Measurements from ENCODE around the gene EIF3F.
"Not testable (repeated sequence)": the region's sequence is repeated elsewhere in the genome, so short reads cannot be mapped to it uniquely, and the experiment has no call there.

EIF3F gene

GRCh38 chr11:7986768-7987559, at the start of gene EIF3F:
Gene EIF3F (plus strand): TSS chr11:7987337. CDS start chr11:7987353, 16 bp downstream.
- peak; percentile 99 for DNase-seq (ENCODE audit: low read depth in 2 of 2)

- no peak for DNase-seq (ENCODE audit: low read depth in 2 of 2)
These were observed 46.0 kb upstream of the EIF3F start for GRCh38 chr11:7941146-7941545.

- no peak for DNase-seq (ENCODE audit: low read depth in 2 of 2)
These were observed 45.5 kb upstream of the EIF3F start, which contains the start of gene OR10A3 for GRCh38 chr11:7941608-7942007. Gene OR10A3 (minus strand): TSS chr11:7941708. CDS start chr11:7939520, 2,188 bp downstream.

- no peak for DNase-seq (ENCODE audit: low read depth in 2 of 2)
These were observed 43.0 kb upstream of the EIF3F start for GRCh38 chr11:7944123-7944522.

- no peak for DNase-seq (ENCODE audit: low read depth in 2 of 2)
These were observed 37.2 kb upstream of the EIF3F start for GRCh38 chr11:7949934-7950333.

- no peak for DNase-seq (ENCODE audit: low read depth in 2 of 2)
These were observed 31.9 kb upstream of the EIF3F start for GRCh38 chr11:7955191-7955590.

GRCh38 chr11:7964261-7964660, 22.9 kb upstream of the EIF3F start:
- no peak for DNase-seq (ENCODE audit: low read depth in 2 of 2)

GRCh38 chr11:7964873-7965272, 22.3 kb upstream of the EIF3F start:
- DNase-seq (ENCODE audit: low read depth in 2 of 2) = no peak

GRCh38 chr11:7965386-7965785, 21.8 kb upstream of the EIF3F start, which contains the start of gene NLRP10:
Gene NLRP10 (minus strand): TSS chr11:7965447. CDS start chr11:7963495, 1,952 bp downstream.
- peak in 1 of 2 experiments; percentile 31 for DNase-seq (ENCODE audit: low read depth in 2 of 2)

- no peak for DNase-seq (ENCODE audit: low read depth in 2 of 2)
These were observed 20.0 kb upstream of the EIF3F start for GRCh38 chr11:7967097-7967496.

GRCh38 chr11:7967826-7968225, 19.3 kb upstream of the EIF3F start:
- no peak for DNase-seq (ENCODE audit: low read depth in 2 of 2)

GRCh38 chr11:7968686-7969085, 18.5 kb upstream of the EIF3F start:
- no peak for DNase-seq (ENCODE audit: low read depth in 2 of 2)

GRCh38 chr11:7969756-7970646, 17.1 kb upstream of the EIF3F start:
- no peak for DNase-seq (ENCODE audit: low read depth in 2 of 2)

- DNase-seq (ENCODE audit: low read depth in 2 of 2) = no peak
These were observed 15.3 kb upstream of the EIF3F start for GRCh38 chr11:7971846-7972245.

GRCh38 chr11:7973011-7973410, 14.1 kb upstream of the EIF3F start:
- no peak for DNase-seq (ENCODE audit: low read depth in 2 of 2)

GRCh38 chr11:7974668-7975067, 12.5 kb upstream of the EIF3F start:
- no peak for DNase-seq (ENCODE audit: low read depth in 2 of 2)

- peak; percentile 66 to 71 for DNase-seq (ENCODE audit: low read depth in 2 of 2)
These were observed 9.8 kb upstream of the EIF3F start for GRCh38 chr11:7977232-7977917.

- DNase-seq (ENCODE audit: low read depth in 2 of 2) = no peak
These were observed 5.4 kb upstream of the EIF3F start for GRCh38 chr11:7981619-7982157.

- no peak for DNase-seq (ENCODE audit: low read depth in 2 of 2)
These were observed 4.5 kb upstream of the EIF3F start for GRCh38 chr11:7982582-7983119.

GRCh38 chr11:7983832-7984590, 3.1 kb upstream of the EIF3F start:
- no peak for DNase-seq (ENCODE audit: low read depth in 2 of 2)

- DNase-seq (ENCODE audit: low read depth in 2 of 2) = not testable (repeated sequence)
These were observed 385 bp downstream of the EIF3F start for GRCh38 chr11:7987560-7987883.

All from fibroblast of skin of left biceps (primary cell).